Omental fat pad (tissue), 4 donors: ENCODE measurements around the gene DUSP19. TPM values are rescaled to one million over a fixed set of nuclear protein-coding genes. Genes with fewer than 3 reads are reported as not detected.

ENCODE experiments used
- ATAC-seq: fragments of 150-250 bp; one replicate; pipeline ENCODE4 v1.9.1; 2016; ENCODE audit warnings: mild to moderate bottlenecking, moderate library complexity; ENCODE audit not compliant: low FRiP score
- DNase-seq: peaks from one replicate; pipeline ENCODE4 v3.0.0-alpha.2; 2019; ENCODE audit warnings: low spot score
- total RNA-seq, 4 donors: library from RNA; depleted of rRNA; stranded (reverse); fragments of >200 nt; gene quantifications; one replicate each; pipeline ENCODE4 v1.1.0, GENCODE V29; 2016
- TF ChIP-seq, protein P1 (sequence below), 3 donors: fragments of 450-650 bp; IDR thresholded peaks; one replicate each; pipeline ENCODE4 v1.5.1; 2016 to 2017; ENCODE audit warnings: antibody characterized with exemption in 3 of 3, mild to moderate bottlenecking in 3 of 3, moderate library complexity in 2 of 3

DUSP19 gene
- total RNA-seq, 4 donors from 2014 or later = 0.60 to 2.8 (median 1.5) TPM

- ATAC-seq (no peak), DNase-seq (no peak)
- TF ChIP-seq, protein P1, sequence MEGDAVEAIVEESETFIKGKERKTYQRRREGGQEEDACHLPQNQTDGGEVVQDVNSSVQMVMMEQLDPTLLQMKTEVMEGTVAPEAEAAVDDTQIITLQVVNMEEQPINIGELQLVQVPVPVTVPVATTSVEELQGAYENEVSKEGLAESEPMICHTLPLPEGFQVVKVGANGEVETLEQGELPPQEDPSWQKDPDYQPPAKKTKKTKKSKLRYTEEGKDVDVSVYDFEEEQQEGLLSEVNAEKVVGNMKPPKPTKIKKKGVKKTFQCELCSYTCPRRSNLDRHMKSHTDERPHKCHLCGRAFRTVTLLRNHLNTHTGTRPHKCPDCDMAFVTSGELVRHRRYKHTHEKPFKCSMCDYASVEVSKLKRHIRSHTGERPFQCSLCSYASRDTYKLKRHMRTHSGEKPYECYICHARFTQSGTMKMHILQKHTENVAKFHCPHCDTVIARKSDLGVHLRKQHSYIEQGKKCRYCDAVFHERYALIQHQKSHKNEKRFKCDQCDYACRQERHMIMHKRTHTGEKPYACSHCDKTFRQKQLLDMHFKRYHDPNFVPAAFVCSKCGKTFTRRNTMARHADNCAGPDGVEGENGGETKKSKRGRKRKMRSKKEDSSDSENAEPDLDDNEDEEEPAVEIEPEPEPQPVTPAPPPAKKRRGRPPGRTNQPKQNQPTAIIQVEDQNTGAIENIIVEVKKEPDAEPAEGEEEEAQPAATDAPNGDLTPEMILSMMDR (IDR thresholded peaks at IDR 0.05) = no peak
Measured at GRCh38 chr2:183049420-183049819, 29.1 kb upstream of the DUSP19 start.

GRCh38 chr2:183057333-183057985 is 21.1 kb upstream of the DUSP19 start:
- ATAC-seq (no peak), DNase-seq (no peak)
- TF ChIP-seq, protein P1 (IDR thresholded peaks at IDR 0.05) = no peak

- no peak for DNase-seq
- ATAC-seq = peak; percentile 87
- TF ChIP-seq, protein P1 (IDR thresholded peaks at IDR 0.05) = no peak
Measured at GRCh38 chr2:183059561-183059960, 19.0 kb upstream of the DUSP19 start.

DNA sequence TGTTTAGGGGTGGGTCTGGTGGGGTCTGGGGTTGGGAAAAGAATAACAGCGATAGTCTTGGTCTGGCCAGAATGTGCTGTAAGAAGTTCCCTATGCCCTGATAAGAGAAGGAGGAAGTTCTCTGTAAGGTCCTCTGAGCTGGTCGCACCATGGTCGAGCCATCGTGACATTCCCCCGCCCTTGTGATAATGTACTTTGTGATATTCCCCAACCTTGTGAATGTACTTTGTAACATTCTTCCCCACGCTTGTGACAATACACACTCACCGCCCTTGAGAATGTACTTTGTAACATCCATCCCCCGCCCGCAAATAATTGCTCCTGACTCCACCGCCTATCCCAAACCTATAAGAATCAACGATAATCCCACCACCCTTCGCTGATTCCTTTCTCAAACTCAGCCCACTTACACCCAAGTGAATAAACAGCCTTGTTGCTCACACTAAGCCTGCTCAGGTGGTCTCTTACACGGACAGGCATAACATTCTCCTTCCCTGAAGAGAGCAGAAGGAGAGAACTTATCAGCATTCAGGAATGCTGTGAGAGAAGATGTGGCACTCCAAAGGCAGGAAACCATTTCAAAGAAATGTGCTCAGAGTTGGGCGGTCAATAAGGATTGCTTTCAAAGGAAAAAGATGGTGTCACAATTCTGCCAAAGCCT is 17.8 kb upstream of the DUSP19 start:
- ATAC-seq (no peak), DNase-seq (no peak)
- TF ChIP-seq, protein P1 (IDR thresholded peaks at IDR 0.05) = no peak

DNA sequence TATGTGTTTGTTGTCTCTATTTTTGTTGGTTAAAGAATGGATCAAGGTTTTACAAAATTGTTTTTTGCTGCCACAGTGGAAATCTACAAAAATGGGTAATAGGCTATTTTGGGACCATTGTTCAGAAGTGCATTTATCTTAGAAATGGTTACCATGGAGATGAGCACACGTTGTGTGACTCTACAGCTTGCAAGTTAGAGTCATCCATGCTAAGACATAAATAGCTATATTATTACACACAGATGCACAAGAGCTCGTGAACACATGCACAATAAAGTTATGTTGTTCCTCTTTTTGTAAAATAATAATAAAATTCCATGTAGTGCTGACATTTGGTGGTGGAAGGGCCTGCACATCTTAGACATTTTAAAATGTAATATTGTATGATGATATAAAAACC is 15.5 kb upstream of the DUSP19 start:
- DNase-seq = no peak
- TF ChIP-seq, protein P1 (IDR thresholded peaks at IDR 0.05) = no peak
- no peak for ATAC-seq

DNA sequence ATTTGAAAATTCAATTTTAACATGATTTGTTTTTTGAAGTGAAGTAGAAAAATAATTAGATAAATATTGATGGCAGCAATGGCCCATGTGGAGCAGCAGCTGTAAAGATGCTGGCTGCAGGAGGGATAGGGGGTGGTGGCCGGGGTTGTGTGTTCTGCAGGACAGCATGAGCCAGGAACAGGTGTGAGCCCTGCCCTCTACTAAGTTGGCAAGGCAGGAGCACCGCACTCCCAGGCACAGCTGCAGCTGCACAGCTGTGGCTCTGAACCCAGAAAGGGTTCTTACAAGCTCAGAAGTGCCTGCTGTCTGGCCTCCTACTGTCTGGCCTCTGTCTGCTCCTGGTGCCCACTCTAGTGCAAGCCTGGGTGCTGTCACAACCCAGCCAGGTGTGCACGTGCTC is 10.0 kb upstream of the DUSP19 start:
- TF ChIP-seq, protein P1 (IDR thresholded peaks at IDR 0.05) = no peak
- ATAC-seq (no peak), DNase-seq (no peak)

DNA sequence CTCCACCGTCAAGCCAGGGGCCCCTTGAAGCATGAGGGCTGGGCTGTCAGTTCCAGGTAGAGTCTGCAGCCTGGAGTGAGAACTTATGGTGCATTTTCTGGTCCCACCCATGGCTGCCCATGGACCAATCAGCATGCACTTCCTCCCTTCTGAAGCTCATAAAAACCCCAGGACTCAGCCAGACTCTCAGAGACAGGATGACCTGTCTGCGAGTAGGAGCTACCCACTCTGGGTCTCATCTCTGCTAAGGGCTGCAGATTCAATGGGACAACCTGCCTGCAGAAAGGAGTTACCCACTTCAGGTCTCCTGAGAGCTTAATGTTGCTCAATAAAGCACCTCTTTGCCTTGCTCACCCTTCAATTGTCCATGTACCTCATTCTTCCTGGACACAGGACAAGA is 9.4 kb upstream of the DUSP19 start:
- ATAC-seq = no peak
- no peak for DNase-seq
- TF ChIP-seq, protein P1 (IDR thresholded peaks at IDR 0.05) = no peak
